Karpas-422 (cell line): ENCODE results near the gene ATP13A2. TPM values are rescaled to one million over a fixed set of nuclear protein-coding genes. Genes with fewer than 3 reads are reported as not detected.

Experiments used
- DNase-seq: peaks from one replicate; pipeline ENCODE4 v3.0.0-alpha.2; 2015
- H2AFZ ChIP-seq: fragments of 200-600 bp; sonication (generic); 2 replicates; pipeline ENCODE4 v1.6.1; 2014; ENCODE audit warnings: antibody characterized with exemption, low read length, mixed read lengths
- H3K27ac ChIP-seq: fragments of 200-600 bp; sonication (generic); 2 replicates; pipeline ENCODE4 v1.5.1; 2014; ENCODE audit warnings: mild to moderate bottlenecking, low read length, moderate library complexity
- H3K27me3 ChIP-seq: fragments of 200-600 bp; sonication (generic); 2 replicates; pipeline ENCODE4 v1.6.1; 2014; ENCODE audit warnings: low read length, mixed read lengths
- H3K36me3 ChIP-seq: fragments of 200-600 bp; sonication (generic); 2 replicates; pipeline ENCODE4 v1.6.1; 2014; ENCODE audit warnings: low read length, mixed read lengths; ENCODE audit not compliant: insufficient read depth
- H3K4me1 ChIP-seq: fragments of 200-600 bp; sonication (generic); 2 replicates; pipeline ENCODE4 v1.6.1; 2014; ENCODE audit warnings: mild to moderate bottlenecking, low read length, mixed read lengths
- H3K4me2 ChIP-seq: fragments of 200-600 bp; sonication (generic); 2 replicates; pipeline ENCODE4 v1.6.1; 2014; ENCODE audit warnings: low read length, low read depth, mild to moderate bottlenecking; ENCODE audit not compliant: poor library complexity, severe bottlenecking
- H3K4me3 ChIP-seq: fragments of 200-600 bp; sonication (generic); 2 replicates; pipeline ENCODE4 v1.5.1; 2014; ENCODE audit warnings: mild to moderate bottlenecking, antibody characterized with exemption, low read length, mixed read lengths
- H3K79me2 ChIP-seq: fragments of 200-600 bp; sonication (generic); 2 replicates; pipeline ENCODE4 v1.6.1; 2014; ENCODE audit warnings: mild to moderate bottlenecking, low read length, mixed read lengths
- H3K9ac ChIP-seq: fragments of 200-600 bp; sonication (generic); 2 replicates; pipeline ENCODE4 v1.6.0; 2014; ENCODE audit warnings: low read length
- H3K9me2 ChIP-seq: fragments of 200-600 bp; sonication (generic), shearing (Covaris generic); replicated peaks from 2 replicates; pipeline ENCODE4 v1.6.0; 2014; ENCODE audit warnings: mild to moderate bottlenecking, low read length, moderate library complexity; ENCODE audit not compliant: insufficient read depth
- H3K9me3 ChIP-seq: fragments of 300-700, 200-600 bp; sonication (generic); 2 replicates; pipeline ENCODE4 v1.6.1; 2014; ENCODE audit warnings: low read length, mixed read lengths
- H4K20me1 ChIP-seq: fragments of 200-600 bp; sonication (generic); 2 replicates; pipeline ENCODE4 v1.6.1; 2014; ENCODE audit warnings: mild to moderate bottlenecking, antibody characterized with exemption, low read length, low read depth; ENCODE audit not compliant: insufficient read depth
- total RNA-seq: library from RNA; depleted of rRNA; stranded (reverse); fragments of >200 nt; shearing (Covaris generic); gene quantifications from 2 replicates; pipeline ENCODE4 v1.2.3, GENCODE V29; 2014; ENCODE audit warnings: low replicate concordance

The ATP13A2 gene
- total RNA-seq, 1 experiment from 2014 or later = 13.6 TPM

DNA sequence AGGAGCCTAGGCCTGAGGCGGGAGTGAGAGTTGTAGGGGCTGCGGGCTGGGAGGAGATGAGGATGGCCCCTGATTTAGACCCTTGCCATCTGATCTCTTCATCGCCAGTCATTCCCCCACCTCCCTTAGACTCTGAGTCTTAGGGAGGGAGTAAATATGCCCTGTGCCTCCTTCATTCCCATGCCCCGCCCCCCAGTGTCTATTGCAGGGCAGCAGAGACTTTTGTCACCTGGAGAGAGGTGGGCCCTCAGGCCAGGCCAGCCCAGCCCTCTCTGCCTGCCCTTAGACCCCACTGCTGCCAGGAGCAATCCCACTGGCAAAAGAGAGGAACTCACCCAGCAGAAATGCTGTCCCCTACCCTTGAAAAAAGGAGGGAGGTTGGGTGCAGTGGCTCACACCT is 28.1 kb downstream of the ATP13A2 start:
- H3K9me3 ChIP-seq = no peaks in the 10 kb centered on the region
- H3K27me3 ChIP-seq = no peaks in the 10 kb centered on the region
- DNase-seq = no peak
- H3K4me1 ChIP-seq = no peaks in the 10 kb centered on the region
- H3K9me2 ChIP-seq = no peaks in the 10 kb centered on the region
- H3K4me2 ChIP-seq = no peak overlapping the region
- H4K20me1 ChIP-seq = no peaks in the 10 kb centered on the region
- no peaks in the 10 kb centered on the region for H3K36me3 ChIP-seq
- H3K4me3 ChIP-seq = no peak overlapping the region
- no peak overlapping the region for H3K9ac ChIP-seq
- no peak overlapping the region for H3K27ac ChIP-seq
- no peaks in the 10 kb centered on the region for H3K79me2 ChIP-seq
- H2AFZ ChIP-seq = no peak overlapping the region

DNA sequence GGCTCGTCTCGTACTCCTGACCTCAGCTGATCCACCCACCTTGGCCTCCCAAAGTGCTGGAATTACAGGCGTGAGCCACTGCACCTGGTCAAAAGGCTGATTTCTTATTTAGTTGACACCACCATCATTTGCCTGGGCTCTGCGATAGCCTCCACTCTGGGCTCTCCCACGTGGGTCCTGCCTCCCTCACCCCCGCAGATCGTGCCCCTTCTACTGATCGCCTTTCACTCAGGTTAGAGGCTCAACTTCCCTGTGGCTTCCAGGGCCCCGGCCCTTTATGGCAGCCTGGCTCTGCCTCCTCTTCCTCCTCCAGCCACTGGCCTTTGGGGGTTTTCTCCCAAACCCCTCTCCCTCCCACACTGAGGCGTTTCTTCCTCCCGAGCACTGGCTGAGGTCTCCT is 28.8 kb downstream of the ATP13A2 start:
- Histone ChIP-seq H3K27ac (no peak overlapping the region), H3K36me3 (no peaks in the 10 kb centered on the region), H3K4me2 (no peak overlapping the region), H3K9me2 (no peaks in the 10 kb centered on the region), H4K20me1 (no peaks in the 10 kb centered on the region), H3K4me3 (no peak overlapping the region), H3K4me1 (no peaks in the 10 kb centered on the region), H3K9me3 (no peaks in the 10 kb centered on the region), H2AFZ (no peak overlapping the region), H3K9ac (no peak overlapping the region), H3K27me3 (no peaks in the 10 kb centered on the region), H3K79me2 (no peaks in the 10 kb centered on the region)
- DNase-seq = no peak

DNA sequence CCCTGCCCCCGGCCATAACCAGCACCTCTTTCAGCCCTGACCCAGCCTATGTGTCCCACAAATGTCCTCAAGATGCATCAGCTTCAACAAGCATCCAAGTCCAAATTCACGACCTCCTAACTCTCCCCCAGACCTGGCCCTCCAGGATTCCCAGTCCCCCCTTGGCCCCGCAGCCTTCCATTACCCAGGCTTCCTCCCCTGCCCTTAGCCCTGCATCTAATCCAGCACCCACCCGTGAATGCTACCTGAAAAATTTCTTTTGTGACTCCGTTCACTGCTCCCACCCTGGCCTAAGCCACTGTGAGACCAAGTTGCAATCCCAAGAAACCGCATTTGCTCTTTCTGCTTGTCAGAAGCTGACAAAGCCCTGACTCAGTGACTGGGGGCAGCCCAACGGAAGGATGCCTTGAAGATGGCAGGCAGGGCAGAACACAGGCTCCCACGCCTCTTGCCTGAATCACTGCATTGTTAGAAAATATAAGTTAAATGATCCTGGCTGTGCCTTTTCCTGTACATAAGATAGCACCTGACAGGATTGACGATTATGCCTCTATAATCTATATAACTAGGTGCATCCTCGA is 30.4 kb downstream of the ATP13A2 start:
- Histone ChIP-seq H3K9me2 (no peaks in the 10 kb centered on the region), H3K9ac (no peak overlapping the region), H3K36me3 (no peaks in the 10 kb centered on the region), H3K4me2 (no peak overlapping the region), H2AFZ (no peak overlapping the region), H3K4me1 (no peaks in the 10 kb centered on the region), H3K79me2 (no peaks in the 10 kb centered on the region), H4K20me1 (no peaks in the 10 kb centered on the region), H3K9me3 (no peaks in the 10 kb centered on the region), H3K4me3 (no peak overlapping the region), H3K27me3 (no peaks in the 10 kb centered on the region), H3K27ac (no peak overlapping the region)
- no peak for DNase-seq

DNA sequence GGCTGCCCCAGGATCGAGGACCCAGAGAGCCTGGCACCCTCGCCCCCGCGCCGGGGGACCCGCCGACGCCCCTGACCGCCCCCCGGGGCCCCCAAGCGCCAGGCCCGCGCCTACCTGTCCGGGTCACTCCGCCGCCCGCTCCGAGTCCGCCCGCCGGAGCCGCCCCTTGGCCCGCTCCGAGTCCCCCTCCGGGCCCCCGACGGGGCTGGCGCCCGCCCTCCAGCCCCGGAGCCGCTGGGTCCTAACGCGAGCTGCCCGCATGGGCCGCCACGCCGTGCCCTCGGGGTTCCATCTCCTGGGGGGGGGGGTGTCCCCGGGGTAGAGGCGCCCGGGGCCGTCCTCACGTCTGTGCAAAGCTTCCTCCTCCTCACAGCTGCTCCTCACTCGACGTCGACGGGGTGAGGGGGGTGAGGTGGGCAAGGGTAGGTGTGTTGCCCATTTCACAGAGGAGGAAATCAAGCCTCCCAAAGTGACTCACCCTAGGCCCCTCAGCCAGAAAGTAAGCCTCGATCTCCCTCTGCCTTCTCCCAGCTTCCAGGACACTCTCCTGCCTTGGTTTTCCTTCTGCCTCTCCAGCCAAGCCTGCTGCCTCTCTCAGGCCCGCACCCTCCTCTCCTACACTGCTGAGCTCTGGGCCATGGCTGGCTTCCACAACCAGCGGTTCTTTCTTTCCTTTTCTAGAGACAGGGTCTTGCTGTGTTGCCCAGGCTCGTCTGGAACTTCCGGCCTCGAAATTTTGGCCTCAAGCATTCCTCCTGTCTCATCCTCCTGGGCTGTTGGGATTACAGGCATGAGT is 31.1 kb downstream of the ATP13A2 start, which contains the start of gene MFAP2:
TSS of gene MFAP2 (minus strand) at position 148 of the 796 bp plus-strand sequence. CDS start 2,347 bp downstream, outside the sequence.
- no peaks in the 10 kb centered on the region for H3K27me3 ChIP-seq
- H3K27ac ChIP-seq = no peak within 1 kb of the TSS
- no peaks in the 10 kb centered on the region for H3K36me3 ChIP-seq
- no peaks in the 10 kb centered on the region for H3K9me3 ChIP-seq
- no peak within 1 kb of the TSS for H3K4me2 ChIP-seq
- H2AFZ ChIP-seq = no peak within 1 kb of the TSS
- DNase-seq = no peak
- H3K9me2 ChIP-seq = no peaks in the 10 kb centered on the region
- no peaks in the 10 kb centered on the region for H3K79me2 ChIP-seq
- H3K4me3 ChIP-seq = no peak within 1 kb of the TSS
- no peaks in the 10 kb centered on the region for H4K20me1 ChIP-seq
- no peaks in the 10 kb centered on the region for H3K4me1 ChIP-seq
- no peak within 1 kb of the TSS for H3K9ac ChIP-seq

DNA sequence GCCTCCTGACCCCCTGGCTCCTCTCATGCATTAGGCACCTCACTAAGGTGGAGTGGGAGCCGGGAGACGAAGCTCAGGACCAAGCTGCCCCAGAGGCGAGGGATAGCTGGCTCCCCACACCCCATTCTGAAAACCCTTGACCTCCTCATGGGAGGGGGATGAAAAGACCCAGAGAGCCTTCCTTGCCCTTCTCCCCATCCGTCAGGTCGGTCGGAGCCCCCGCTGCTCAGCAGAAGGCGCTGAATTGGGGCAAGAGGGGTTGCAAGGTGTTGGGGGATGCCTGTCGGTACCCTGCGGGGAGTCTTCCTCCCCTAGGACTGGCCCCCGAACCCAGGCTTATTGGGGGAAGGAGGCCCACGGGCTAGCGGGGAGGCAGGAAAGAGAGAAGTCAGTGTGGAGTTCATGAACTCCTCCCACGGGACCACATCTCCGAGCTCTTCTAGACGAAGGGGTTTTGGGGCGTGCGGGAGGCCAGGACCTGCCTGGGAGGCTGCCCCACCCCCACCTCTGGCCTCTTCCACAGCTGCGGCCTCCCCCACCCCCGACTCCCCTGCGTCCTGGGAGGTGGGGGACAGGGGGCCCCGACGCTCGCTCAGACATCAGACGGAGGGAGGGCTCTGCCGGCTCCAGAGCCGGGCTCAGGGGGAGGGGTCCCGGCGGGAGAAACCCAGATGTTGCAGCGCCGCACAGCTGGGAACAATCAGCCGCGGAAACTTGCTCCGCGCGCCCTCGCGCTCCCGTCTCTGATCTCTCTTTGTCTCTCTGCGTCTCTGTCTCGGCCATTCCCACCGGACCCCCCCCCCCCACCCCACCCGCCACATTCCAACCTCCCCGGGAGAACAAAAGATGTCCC is 32.0 kb downstream of the ATP13A2 start:
- H3K9ac ChIP-seq = no peak overlapping the region
- no peaks in the 10 kb centered on the region for H3K4me1 ChIP-seq
- no peak overlapping the region for H3K4me2 ChIP-seq
- H3K27me3 ChIP-seq = no peaks in the 10 kb centered on the region
- DNase-seq = no peak
- no peak overlapping the region for H3K27ac ChIP-seq
- H3K79me2 ChIP-seq = no peaks in the 10 kb centered on the region
- H3K9me2 ChIP-seq = no peaks in the 10 kb centered on the region
- no peak overlapping the region for H2AFZ ChIP-seq
- H3K4me3 ChIP-seq = no peak overlapping the region
- H4K20me1 ChIP-seq = no peaks in the 10 kb centered on the region
- no peaks in the 10 kb centered on the region for H3K36me3 ChIP-seq
- no peaks in the 10 kb centered on the region for H3K9me3 ChIP-seq

DNA sequence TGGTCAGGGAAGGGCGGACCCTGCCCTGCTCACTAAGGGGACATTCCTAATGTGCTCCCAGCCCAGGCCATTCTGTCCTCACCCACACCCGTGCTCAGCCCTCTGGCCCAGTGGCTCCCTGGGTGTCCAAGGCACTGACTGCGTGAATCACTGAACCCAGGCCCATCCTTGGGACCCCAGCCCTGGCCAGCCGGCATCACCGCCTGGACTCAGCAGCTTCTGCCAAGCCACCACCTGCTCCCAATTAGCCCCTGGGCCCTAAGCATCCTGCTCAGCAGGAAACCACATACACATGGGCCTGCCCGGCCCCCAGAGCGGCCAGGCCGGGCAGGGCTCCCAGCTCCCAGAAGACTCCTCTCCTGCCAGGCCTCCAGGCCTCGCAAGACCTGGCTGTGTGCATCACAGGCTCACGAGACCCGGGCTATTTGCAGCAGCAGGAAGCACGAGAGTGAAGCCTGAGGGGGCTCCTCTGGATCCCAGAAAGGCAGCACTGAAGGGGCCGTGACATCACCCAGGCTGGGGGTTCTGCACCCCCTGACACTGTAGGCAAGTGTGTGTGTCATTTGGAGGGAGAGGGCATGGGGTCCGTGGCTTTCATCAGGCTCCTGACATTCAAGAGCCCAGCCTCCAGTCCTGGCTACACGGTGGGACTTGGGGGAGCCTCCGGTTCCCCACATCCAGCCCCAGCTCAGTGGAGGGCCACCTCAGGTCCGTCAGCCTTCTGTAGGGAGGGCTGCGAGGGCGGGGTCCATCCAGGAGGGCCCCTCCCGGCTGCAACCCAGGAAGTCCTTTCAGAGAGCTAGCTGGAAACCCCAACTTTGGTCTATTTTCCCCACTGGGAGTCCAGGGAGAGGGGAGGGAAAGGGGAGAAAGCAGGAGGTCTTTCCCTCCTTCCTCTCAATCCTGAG is 32.9 kb downstream of the ATP13A2 start:
- Histone ChIP-seq H3K27ac (no peak overlapping the region), H3K9ac (no peak overlapping the region), H3K9me2 (no peaks in the 10 kb centered on the region), H3K36me3 (no peaks in the 10 kb centered on the region), H3K4me2 (no peak overlapping the region), H3K27me3 (no peaks in the 10 kb centered on the region), H3K4me3 (no peak overlapping the region), H3K4me1 (no peaks in the 10 kb centered on the region), H2AFZ (no peak overlapping the region), H3K79me2 (no peaks in the 10 kb centered on the region), H3K9me3 (no peaks in the 10 kb centered on the region), H4K20me1 (no peaks in the 10 kb centered on the region)
- no peak for DNase-seq

DNA sequence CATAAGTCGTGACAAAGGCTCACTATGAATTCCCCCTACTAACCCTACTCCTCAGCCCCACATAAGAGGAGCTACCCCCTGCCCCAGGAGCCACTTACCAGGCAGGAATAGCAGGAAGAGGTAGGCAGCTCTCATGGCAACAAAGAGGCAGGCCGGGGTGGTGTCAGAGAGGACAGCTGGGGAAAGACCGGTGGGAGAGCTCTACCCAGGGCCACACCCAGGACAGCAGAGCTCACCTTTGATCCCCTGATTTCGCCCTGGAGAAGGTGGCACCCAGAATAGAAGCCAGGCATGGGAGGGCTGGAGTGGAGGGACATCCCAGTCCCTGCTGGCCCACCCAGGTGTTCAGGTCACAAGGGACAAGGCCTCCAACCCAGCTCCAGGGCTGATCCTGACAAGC is 33.6 kb downstream of the ATP13A2 start:
- no peak overlapping the region for H3K9ac ChIP-seq
- DNase-seq = no peak
- no peak overlapping the region for H3K4me2 ChIP-seq

More for the DNA sequence above, 33.6 kb downstream of the ATP13A2 start:
- Histone ChIP-seq H3K4me1 (no peaks in the 10 kb centered on the region), H3K79me2 (no peaks in the 10 kb centered on the region), H3K27ac (no peak overlapping the region), H3K36me3 (no peaks in the 10 kb centered on the region), H3K27me3 (no peaks in the 10 kb centered on the region), H3K4me3 (no peak overlapping the region), H4K20me1 (no peaks in the 10 kb centered on the region), H3K9me3 (no peaks in the 10 kb centered on the region), H2AFZ (no peak overlapping the region), H3K9me2 (no peaks in the 10 kb centered on the region)
